H9 (cell line): Measurements from ENCODE around the gene ZNF366. TPM values are rescaled to one million over a fixed set of nuclear protein-coding genes. Genes with fewer than 3 reads are reported as not detected.

Experiments used
- DNase-seq: peaks from one replicate; pipeline ENCODE4 v3.0.0-alpha.2; 2017
- H2AFZ ChIP-seq: one replicate; pipeline ENCODE4 v1.6.1; 2013; ENCODE audit warnings: mild to moderate bottlenecking, low read length, control low read depth, moderate library complexity
- H2AK5ac ChIP-seq: 2 replicates; pipeline ENCODE4 v1.6.1; 2013; ENCODE audit warnings: low read length, control low read depth, mixed read lengths; ENCODE audit not compliant: insufficient read length
- H2BK120ac ChIP-seq: one replicate; pipeline ENCODE4 v1.6.1; 2013; ENCODE audit warnings: low read depth, mild to moderate bottlenecking, low read length, control low read depth, inconsistent platforms; ENCODE audit not compliant: poor library complexity, severe bottlenecking
- H2BK12ac ChIP-seq: 2 replicates; pipeline ENCODE4 v1.6.1; 2013; ENCODE audit warnings: low read length, control low read depth, mixed read lengths, low read depth; ENCODE audit not compliant: insufficient read length
- H2BK15ac ChIP-seq: 2 replicates; pipeline ENCODE4 v1.6.1; 2013; ENCODE audit warnings: low read depth, low read length, control low read depth
- H2BK20ac ChIP-seq: one replicate; pipeline ENCODE4 v1.6.1; 2013; ENCODE audit warnings: low read depth, mild to moderate bottlenecking, low read length, control low read depth, inconsistent platforms; ENCODE audit not compliant: poor library complexity, severe bottlenecking
- H2BK5ac ChIP-seq: 2 replicates; pipeline ENCODE4 v1.6.1; 2013; ENCODE audit warnings: low read length, control low read depth, mixed read lengths; ENCODE audit not compliant: insufficient read length
- H3K14ac ChIP-seq: 2 replicates; pipeline ENCODE4 v1.6.1; 2013; ENCODE audit warnings: low read length, control low read depth; ENCODE audit not compliant: insufficient read depth
- H3K18ac ChIP-seq: 2 replicates; pipeline ENCODE4 v1.6.1; 2013; ENCODE audit warnings: low read depth, mild to moderate bottlenecking, mixed read lengths, low read length, control low read depth; ENCODE audit not compliant: insufficient read length
- H3K23ac ChIP-seq: 2 replicates; pipeline ENCODE4 v1.6.1; 2013; ENCODE audit warnings: low read length, control low read depth, mixed read lengths, low read depth; ENCODE audit not compliant: insufficient read length
- H3K23me2 ChIP-seq: 2 replicates; pipeline ENCODE4 v1.6.1; 2013; ENCODE audit warnings: low read depth, mild to moderate bottlenecking, mixed read lengths, low read length, control low read depth; ENCODE audit not compliant: insufficient read length, poor library complexity, severe bottlenecking
- H3K27ac ChIP-seq: 2 replicates; pipeline ENCODE4 v1.5.1; 2013; ENCODE audit warnings: low read length, control low read depth, mixed read lengths, low read depth; ENCODE audit not compliant: insufficient read length
- H3K27me3 ChIP-seq: 2 replicates; pipeline ENCODE4 v1.6.1; 2013; ENCODE audit warnings: low read length, control low read depth, inconsistent platforms; ENCODE audit not compliant: insufficient read depth
- H3K4ac ChIP-seq: 2 replicates; pipeline ENCODE4 v1.6.1; 2013; ENCODE audit warnings: low read depth, mild to moderate bottlenecking, control low read depth, inconsistent platforms, low read length, moderate library complexity
- H3K4me1 ChIP-seq: 2 replicates; pipeline ENCODE4 v1.6.1; 2013; ENCODE audit warnings: low read length, control low read depth, inconsistent platforms; ENCODE audit not compliant: insufficient read depth
- H3K4me2 ChIP-seq: 2 replicates; pipeline ENCODE4 v1.6.1; 2013; ENCODE audit warnings: low read length, control low read depth, mixed read lengths; ENCODE audit not compliant: insufficient read length, insufficient read depth
- H3K56ac ChIP-seq: 2 replicates; pipeline ENCODE4 v1.6.1; 2013; ENCODE audit warnings: low read depth, mild to moderate bottlenecking, mixed read lengths, low read length, control low read depth; ENCODE audit not compliant: insufficient read length
- H3K79me1 ChIP-seq: 2 replicates; pipeline ENCODE4 v1.6.1; 2013; ENCODE audit warnings: low read depth, mild to moderate bottlenecking, moderate library complexity, low read length, control low read depth, inconsistent platforms; ENCODE audit not compliant: insufficient read depth, poor library complexity, severe bottlenecking
- H3K79me2 ChIP-seq: 2 replicates; pipeline ENCODE4 v1.6.1; 2013; ENCODE audit warnings: low read length, control low read depth, inconsistent platforms; ENCODE audit not compliant: insufficient read depth
- H3K9ac ChIP-seq: 2 replicates; pipeline ENCODE4 v1.6.1; 2013; ENCODE audit warnings: low read length, control low read depth, mixed read lengths; ENCODE audit not compliant: insufficient read length; ENCODE audit errors: extremely low read depth
- H3K9me3 ChIP-seq: one replicate; pipeline ENCODE4 v1.6.1; 2013; ENCODE audit warnings: low read depth, low read length, inconsistent platforms; ENCODE audit not compliant: control insufficient read depth
- H3T11ph ChIP-seq: one replicate; pipeline ENCODE4 v1.6.1; 2013; ENCODE audit warnings: mild to moderate bottlenecking, low read length, control low read depth, inconsistent platforms
- H4K20me1 ChIP-seq: one replicate; pipeline ENCODE4 v1.6.1; 2013; ENCODE audit not compliant: control insufficient read depth, insufficient read length, insufficient read depth
- H4K5ac ChIP-seq: 2 replicates; pipeline ENCODE4 v1.6.1; 2013; ENCODE audit warnings: low read depth, mild to moderate bottlenecking, mixed read lengths, low read length, control low read depth; ENCODE audit not compliant: insufficient read length
- H4K8ac ChIP-seq: replicated peaks from 2 replicates; pipeline ENCODE4 v1.6.1; 2013; ENCODE audit warnings: low read length, control low read depth, mixed read lengths, low read depth; ENCODE audit not compliant: insufficient read length
- H4K91ac ChIP-seq: 2 replicates; pipeline ENCODE4 v1.6.1; 2013; ENCODE audit warnings: low read depth, mild to moderate bottlenecking, moderate library complexity, mixed read lengths, low read length, control low read depth; ENCODE audit not compliant: insufficient read length
- H3K27ac Mint-ChIP-seq, 3 experiments: 2 replicates in 2 of 3; 3 replicates in 1 of 3; pipeline ENCODE4 v1.8.0; 2020 to 2021; ENCODE audit warnings: mixed read lengths in 3 of 3, mild to moderate bottlenecking in 1 of 3, moderate library complexity in 1 of 3
- H3K27me3 Mint-ChIP-seq: 2 replicates; pipeline ENCODE4 v1.8.0; 2021; ENCODE audit warnings: low read depth, mild to moderate bottlenecking, moderate library complexity, mixed read lengths
- H3K36me3 Mint-ChIP-seq, 3 experiments: 2 replicates in 2 of 3; 3 replicates in 1 of 3; pipeline ENCODE4 v1.8.0; 2020 to 2021; ENCODE audit warnings: low read depth in 3 of 3, mixed read lengths in 3 of 3; ENCODE audit not compliant: insufficient read depth in 1 of 3
- H3K4me1 Mint-ChIP-seq, 2 experiments: 2 replicates each; pipeline ENCODE4 v1.8.0; 2020; ENCODE audit warnings: mixed read lengths in 2 of 2
- H3K4me3 Mint-ChIP-seq, 2 experiments: 2 replicates in 1 of 2; 3 replicates in 1 of 2; pipeline ENCODE4 v1.8.0; 2020 to 2021; ENCODE audit warnings: mild to moderate bottlenecking in 2 of 2, mixed read lengths in 2 of 2, moderate library complexity in 1 of 2
- H3K9me3 Mint-ChIP-seq, 2 experiments: 2 replicates in 1 of 2; 3 replicates in 1 of 2; pipeline ENCODE4 v1.8.0; 2020; ENCODE audit warnings: mild to moderate bottlenecking in 2 of 2, mixed read lengths in 2 of 2, moderate library complexity in 1 of 2
- WGBS: extraction: QIAGEN DNeasy Blood & Tissue Kit; methylation state at CpG from one replicate; pipeline ENCODE4 v1.1.7; 2013; ENCODE audit warnings: missing lambda C conversion rate, low lambda C conversion rate, mixed read lengths; ENCODE audit not compliant: insufficient read length; ENCODE audit errors: extremely low coverage; 5-methylcytosine and 5-hydroxymethylcytosine counted together
- total RNA-seq: library from RNA; stranded (reverse); gene quantifications from 2 replicates; pipeline ENCODE4 v1.2.1, GENCODE V29; 2021
- TF ChIP-seq, protein P1 (sequence below): fragments of 200-600 bp; sonication (generic); conservative IDR thresholded peaks from 3 replicates; pipeline ENCODE4 v1.8.0; 2021; ENCODE audit warnings: antibody characterized with exemption, mild to moderate bottlenecking

ZNF366 gene
- total RNA-seq, 1 experiment from 2014 or later: not detected

DNA sequence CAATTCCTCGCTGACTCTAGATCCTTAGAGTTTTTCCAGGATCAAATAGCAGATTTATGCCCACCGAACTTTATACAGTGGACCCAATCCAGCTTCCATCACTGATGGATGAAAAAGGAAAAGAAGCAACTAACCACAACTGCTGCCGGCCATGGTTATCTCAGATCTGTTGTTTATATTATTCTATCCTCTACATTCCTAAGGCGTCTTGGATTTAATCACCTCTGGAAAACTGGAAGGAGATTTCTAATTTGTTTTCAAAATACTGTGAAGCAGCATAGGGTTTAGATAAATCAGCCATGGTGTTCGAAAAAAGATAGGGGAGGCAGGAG, 663 bp upstream of the ZNF366 start:
- H3K9ac ChIP-seq: no peak overlapping the region
- no peak overlapping the region for H3K27ac Mint-ChIP-seq
- no peak overlapping the region for H3K4me2 ChIP-seq
- H4K20me1 ChIP-seq: no peaks in the 10 kb centered on the region
- H2BK12ac ChIP-seq: no peak overlapping the region
- no peak overlapping the region for H2BK120ac ChIP-seq
- H3K36me3 Mint-ChIP-seq: no peaks in the 10 kb centered on the region; a peak in 1 of 7 replicates
- H3K18ac ChIP-seq: no peak overlapping the region
- no peak overlapping the region for H3K23ac ChIP-seq
- H3K4me1 Mint-ChIP-seq: peaks cover 24 to 29% of the 10 kb centered on the region in 2 experiments
- H3T11ph ChIP-seq: no peak overlapping the region
- DNase-seq: no peak
- no peak overlapping the region for H2BK15ac ChIP-seq
- no peaks in the 10 kb centered on the region for H3K23me2 ChIP-seq
- no CpG with 5 or more reads among the region's 5 CpGs for WGBS
- no peak overlapping the region for H3K14ac ChIP-seq
- no peak overlapping the region for H3K56ac ChIP-seq
- TF ChIP-seq, protein P1, sequence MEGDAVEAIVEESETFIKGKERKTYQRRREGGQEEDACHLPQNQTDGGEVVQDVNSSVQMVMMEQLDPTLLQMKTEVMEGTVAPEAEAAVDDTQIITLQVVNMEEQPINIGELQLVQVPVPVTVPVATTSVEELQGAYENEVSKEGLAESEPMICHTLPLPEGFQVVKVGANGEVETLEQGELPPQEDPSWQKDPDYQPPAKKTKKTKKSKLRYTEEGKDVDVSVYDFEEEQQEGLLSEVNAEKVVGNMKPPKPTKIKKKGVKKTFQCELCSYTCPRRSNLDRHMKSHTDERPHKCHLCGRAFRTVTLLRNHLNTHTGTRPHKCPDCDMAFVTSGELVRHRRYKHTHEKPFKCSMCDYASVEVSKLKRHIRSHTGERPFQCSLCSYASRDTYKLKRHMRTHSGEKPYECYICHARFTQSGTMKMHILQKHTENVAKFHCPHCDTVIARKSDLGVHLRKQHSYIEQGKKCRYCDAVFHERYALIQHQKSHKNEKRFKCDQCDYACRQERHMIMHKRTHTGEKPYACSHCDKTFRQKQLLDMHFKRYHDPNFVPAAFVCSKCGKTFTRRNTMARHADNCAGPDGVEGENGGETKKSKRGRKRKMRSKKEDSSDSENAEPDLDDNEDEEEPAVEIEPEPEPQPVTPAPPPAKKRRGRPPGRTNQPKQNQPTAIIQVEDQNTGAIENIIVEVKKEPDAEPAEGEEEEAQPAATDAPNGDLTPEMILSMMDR: no peak
- H3K9me3 ChIP-seq: no peaks in the 10 kb centered on the region
- H3K4me3 Mint-ChIP-seq: no peak overlapping the region
- H3K27me3 Mint-ChIP-seq: peaks cover 2% of the 10 kb centered on the region; the same call in 1 of the 2 replicates
- H2AFZ ChIP-seq: no peak overlapping the region
- no peak overlapping the region for H4K5ac ChIP-seq
- H3K79me2 ChIP-seq: no peaks in the 10 kb centered on the region
- no peak overlapping the region for H4K91ac ChIP-seq
- no peaks in the 10 kb centered on the region; a peak in 1 of 5 replicates for H3K9me3 Mint-ChIP-seq
- no peak overlapping the region for H3K27ac ChIP-seq
- H3K4ac ChIP-seq: no peak overlapping the region
- no peak overlapping the region for H2BK5ac ChIP-seq
- no peak overlapping the region for H4K8ac ChIP-seq
- no peaks in the 10 kb centered on the region for H3K79me1 ChIP-seq
- no peaks in the 10 kb centered on the region for H3K27me3 ChIP-seq
- no peaks in the 10 kb centered on the region; the same call in 1 of the 2 replicates for H3K4me1 ChIP-seq
- H2AK5ac ChIP-seq: no peak overlapping the region
- no peak overlapping the region for H2BK20ac ChIP-seq
